GM12892 (cell line): ENCODE measurements around the gene CES5A.
"Not testable (repeated sequence)": the region's sequence is repeated elsewhere in the genome, so short reads cannot be mapped to it uniquely, and the experiment has no call there.

Source experiments
- DNase-seq: peaks from one replicate; pipeline ENCODE4 v3.0.0; 2011; ENCODE audit not compliant: insufficient read length
- FAIRE-seq: peaks from 2 replicates; lab custom pipeline; 2011; peaks lifted over from hg19 to GRCh38; lab: Jason Lieb, UNC
- POLR2A ChIP-seq: IDR thresholded peaks from 2 replicates; pipeline ENCODE4 v1.6.1; 2011; ENCODE audit warnings: low read depth, low read length, control low read depth
- POLR2AphosphoS5 ChIP-seq: IDR thresholded peaks from 2 replicates; pipeline ENCODE4 v1.6.1; 2011; ENCODE audit warnings: low read depth, low read length, control low read depth
- TAF1 ChIP-seq: IDR thresholded peaks from 2 replicates; pipeline ENCODE4 v1.6.1; 2011; ENCODE audit warnings: low read depth, mild to moderate bottlenecking, control low read depth, low read length, borderline replicate concordance

CES5A gene

GRCh38 chr16:55839115-55839514 lies 36.1 kb downstream of the CES5A start:
- no peak for FAIRE-seq
- TF ChIP-seq TAF1 = no peak
- TF ChIP-seq POLR2AphosphoS5 = no peak
- no peak for TF ChIP-seq POLR2A
- no peak for DNase-seq

- TF ChIP-seq POLR2A (no peak), TAF1 (no peak)
- no peak for FAIRE-seq
- no peak for DNase-seq
Measured at GRCh38 chr16:55836158-55836611, 39.0 kb downstream of the CES5A start.

DNA sequence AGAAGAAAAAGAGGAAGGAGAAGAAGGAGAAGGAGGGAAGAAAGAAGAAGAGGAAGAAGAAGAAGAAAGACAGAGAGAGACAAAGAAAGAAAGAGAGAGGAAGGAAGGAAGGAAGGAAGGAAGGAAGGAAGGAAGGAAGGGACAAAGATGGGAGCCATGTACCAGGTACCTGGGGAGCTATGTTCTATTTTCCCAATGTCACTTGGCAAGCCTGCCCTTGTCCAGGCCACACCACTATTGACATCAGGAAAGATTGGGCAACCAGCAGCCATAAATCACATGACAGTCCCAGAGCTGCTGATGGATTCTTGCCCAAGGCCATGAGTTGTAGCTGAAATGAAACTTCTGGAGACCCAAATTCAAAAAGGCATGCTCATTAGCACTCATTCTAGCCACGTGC lies 39.6 kb downstream of the CES5A start:
- FAIRE-seq (no peak), DNase-seq (no peak)
- no peak for TF ChIP-seq POLR2A
- TF ChIP-seq TAF1 = no peak

GRCh38 chr16:55835173-55835572 lies 40.0 kb downstream of the CES5A start:
- not testable (repeated sequence) for DNase-seq, FAIRE-seq

GRCh38 chr16:55834049-55834448 lies 41.1 kb downstream of the CES5A start:
- no peak for TF ChIP-seq POLR2A
- no peak for TF ChIP-seq TAF1
- TF ChIP-seq POLR2AphosphoS5 = no peak
- no peak for DNase-seq
- no peak for FAIRE-seq

GRCh38 chr16:55832773-55833691 lies 42.1 kb downstream of the CES5A start, which contains the start of gene CES1:
CES1 (minus strand) TSS chr16:55833096; CDS start chr16:55833055, 41 bp downstream.
- no peak for DNase-seq
- FAIRE-seq = no peak
- TF ChIP-seq TAF1 (no peak), POLR2AphosphoS5 (no peak), POLR2A (no peak)

GRCh38 chr16:55832425-55832772 lies 42.8 kb downstream of the CES5A start:
- DNase-seq (no peak), FAIRE-seq (no peak)
- no peak for TF ChIP-seq TAF1
- TF ChIP-seq POLR2A = no peak
- no peak for TF ChIP-seq POLR2AphosphoS5

GRCh38 chr16:55830658-55831294 lies 44.4 kb downstream of the CES5A start:
- no peak for FAIRE-seq
- TF ChIP-seq POLR2A (no peak), POLR2AphosphoS5 (no peak), TAF1 (no peak)

GRCh38 chr16:55829232-55829631 lies 45.9 kb downstream of the CES5A start:
- not testable (repeated sequence) for DNase-seq

More at GRCh38 chr16:55830658-55831294, 44.4 kb downstream of the CES5A start:
- no peak for DNase-seq

DNA sequence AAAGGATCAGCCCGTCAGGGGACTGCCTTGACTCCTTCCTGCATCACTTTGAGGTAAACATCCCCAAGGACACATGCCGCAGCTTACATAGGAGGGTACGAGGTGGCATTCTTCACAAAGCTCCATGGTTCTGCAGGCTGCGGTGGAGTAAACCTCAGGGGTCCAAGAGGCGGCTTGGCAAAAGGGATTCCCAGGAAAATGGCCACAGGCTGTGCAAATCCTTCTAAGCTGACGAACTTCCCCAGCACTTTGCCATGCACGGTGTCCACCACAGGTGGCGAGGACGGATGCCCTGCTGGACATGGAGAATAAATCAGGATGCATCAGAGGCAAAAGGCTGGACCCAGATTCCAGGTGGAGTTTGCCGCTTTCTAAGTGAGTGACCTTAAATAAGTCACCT lies 46.5 kb downstream of the CES5A start:
- DNase-seq (no peak), FAIRE-seq (no peak)
- TF ChIP-seq POLR2AphosphoS5 (no peak), POLR2A (no peak), TAF1 (no peak)

More at GRCh38 chr16:55829232-55829631, 45.9 kb downstream of the CES5A start:
- not testable (repeated sequence) for FAIRE-seq

GRCh38 chr16:55825115-55825728 lies 50.0 kb downstream of the CES5A start:
- DNase-seq (no peak), FAIRE-seq (no peak)
- TF ChIP-seq POLR2A = no peak
- no peak for TF ChIP-seq TAF1
- no peak for TF ChIP-seq POLR2AphosphoS5
